Stimulated activated CD8-positive, alpha-beta memory T cell treated with anti-CD3 and anti-CD28 coated beads, Interleukin-12 subunit alpha, Interleukin-12 subunit beta, amount 100 ng/mL, for 24 hours (primary cell): Measurements from ENCODE around the gene ADAMTSL2.

Experiments used
- DNase-seq: peaks from one replicate; pipeline ENCODE4 v3.0.0-alpha.2; 2020; ENCODE audit errors: extremely low read depth

ADAMTSL2 gene

DNA sequence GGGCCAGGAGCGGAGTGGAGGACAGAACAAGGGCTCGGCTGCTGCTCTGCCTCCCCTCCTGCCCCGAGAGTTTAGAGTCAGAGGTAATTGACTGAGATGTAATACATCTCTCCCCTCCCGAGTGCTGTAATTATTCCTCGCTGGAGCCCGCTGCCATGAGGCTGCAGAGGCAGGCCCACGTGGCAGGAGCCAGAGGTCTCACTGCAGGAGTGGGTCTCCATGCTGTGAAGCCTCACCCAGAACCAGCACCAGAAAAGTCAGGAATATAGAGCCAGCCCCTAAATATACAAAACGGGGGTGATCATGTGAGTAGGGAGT, 72.2 kb downstream of the ADAMTSL2 start:
- no peak for DNase-seq

GRCh38 chr9:133607381-133607780, 72.9 kb downstream of the ADAMTSL2 start:
- no peak for DNase-seq

DNA sequence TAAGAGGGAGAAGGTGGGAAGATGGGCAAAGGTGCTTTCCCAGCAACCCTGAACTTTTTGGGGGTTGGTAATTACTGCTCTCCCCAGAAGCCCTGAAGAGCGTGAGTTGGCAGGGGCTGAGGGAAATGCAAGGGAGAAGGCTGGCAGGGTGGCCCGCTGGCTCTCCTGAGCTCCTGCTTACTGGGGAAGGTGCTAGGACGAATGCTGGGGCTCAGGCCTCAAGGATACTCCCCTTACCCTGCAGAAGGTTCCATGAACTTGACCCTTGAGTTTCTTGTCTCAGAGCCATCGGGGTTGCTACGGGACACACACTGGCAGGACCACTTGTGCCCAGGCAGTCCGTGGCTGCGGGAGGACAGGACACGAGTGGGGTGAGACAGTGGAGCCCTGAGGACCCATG, 73.5 kb downstream of the ADAMTSL2 start:
- DNase-seq, result no peak

DNA sequence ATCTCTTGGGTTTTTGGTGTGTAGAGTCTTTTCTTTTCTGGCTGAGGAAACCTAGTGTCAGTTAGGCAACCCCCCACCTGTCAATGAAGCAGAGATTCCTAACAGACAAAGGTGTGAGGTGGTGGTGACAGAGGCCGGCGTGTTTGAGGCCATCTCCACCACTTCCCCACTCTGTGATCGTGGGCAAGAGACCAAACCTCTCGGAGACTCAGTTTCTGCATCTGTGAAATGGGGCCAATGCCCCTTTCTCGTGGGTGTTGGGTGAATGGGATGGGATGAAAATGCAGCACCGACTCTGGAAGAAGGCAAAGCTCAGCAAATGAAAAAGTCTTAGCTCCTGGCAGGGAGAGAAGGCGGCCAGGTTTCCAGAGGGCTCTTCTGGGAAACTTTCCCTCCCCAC, 73.9 kb downstream of the ADAMTSL2 start:
- no peak for DNase-seq

DNA sequence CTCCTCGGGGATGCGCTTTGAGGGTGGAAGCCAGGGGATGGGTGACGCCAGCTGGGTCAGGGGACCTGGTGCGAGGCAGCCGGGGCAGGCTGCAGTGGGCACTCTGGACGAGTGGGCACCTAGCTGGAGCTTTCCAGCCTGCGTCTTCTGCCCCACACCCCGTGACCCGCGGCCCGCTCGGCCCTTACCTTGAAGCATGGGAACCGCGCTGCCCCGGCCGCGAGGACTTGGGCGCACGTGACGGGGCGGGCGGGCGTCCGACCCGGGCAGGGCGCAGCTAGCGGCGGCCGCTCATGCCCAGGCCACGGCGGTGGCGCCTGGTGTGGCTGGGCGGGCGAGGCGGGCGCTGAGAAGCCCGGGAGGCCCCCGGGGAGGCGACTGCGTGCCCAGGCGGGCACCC, 74.4 kb downstream of the ADAMTSL2 start:
- DNase-seq, result no peak

DNA sequence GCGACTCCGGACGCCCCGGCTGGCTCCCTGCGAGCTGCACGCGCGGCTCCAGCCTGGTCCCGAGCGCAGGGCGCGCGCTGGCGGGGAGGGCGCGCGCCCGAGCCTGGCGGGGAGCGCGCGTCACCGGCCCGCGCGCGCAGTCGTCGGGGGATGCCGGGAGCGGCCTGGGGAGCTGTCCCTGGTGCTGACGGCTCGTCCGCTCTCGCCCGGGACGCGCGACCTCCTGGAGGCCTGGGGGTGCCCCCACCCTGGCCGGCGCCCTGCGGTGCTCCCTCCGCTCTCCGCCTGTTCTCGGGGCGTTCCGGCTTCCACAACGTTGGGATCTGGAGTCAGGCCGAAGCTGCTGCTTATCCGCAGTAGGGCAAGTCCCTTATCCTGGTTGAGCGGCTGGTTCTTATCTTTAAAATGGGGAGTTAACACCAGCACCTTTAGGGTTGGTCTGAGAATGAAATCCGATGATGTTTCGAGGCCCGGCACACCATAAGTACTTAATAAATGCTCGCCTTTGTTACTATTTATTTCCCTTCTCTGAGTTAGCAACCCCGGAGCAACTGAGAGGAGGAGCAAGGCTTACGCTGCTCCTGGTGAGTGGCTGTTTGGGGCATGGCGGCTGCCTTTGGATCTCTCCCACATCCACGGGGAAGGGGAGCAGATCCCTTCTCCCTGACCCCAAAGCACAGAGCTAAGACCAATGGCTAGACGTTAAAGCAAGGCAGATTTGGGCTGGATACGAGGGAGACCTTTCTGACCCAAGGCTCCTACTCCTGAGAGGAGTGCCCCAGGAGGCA, 75.0 kb downstream of the ADAMTSL2 start, which contains the start of gene FAM163B:
Gene FAM163B, minus strand, starts transcription at position 79 of the 788 bp plus-strand sequence. CDS start 29,166 bp downstream, outside the sequence.
- DNase-seq, result no peak

GRCh38 chr9:133610845-133611244, 76.3 kb downstream of the ADAMTSL2 start:
- no peak for DNase-seq

- no peak for DNase-seq
These were observed 77.5 kb downstream of the ADAMTSL2 start for GRCh38 chr9:133612051-133612450.

DNA sequence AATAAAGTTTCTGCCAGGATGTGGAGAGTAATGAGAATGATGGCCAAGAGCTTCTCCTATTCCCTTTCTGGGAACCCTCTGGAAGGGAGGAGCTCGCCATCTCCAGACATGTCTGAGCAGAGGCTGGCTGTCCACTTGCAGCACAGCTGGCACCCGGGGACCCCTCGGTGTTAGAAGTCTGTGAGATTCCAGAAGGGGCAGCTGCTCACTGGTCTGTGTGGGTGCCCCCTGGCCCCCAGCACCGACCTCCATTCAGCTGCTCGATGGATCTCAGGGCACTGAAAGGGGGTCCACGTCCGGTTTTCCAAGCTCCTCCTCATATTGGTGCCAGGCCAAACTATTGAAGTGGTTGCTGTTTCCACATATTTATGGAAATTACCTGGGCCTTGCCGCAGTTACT, 78.3 kb downstream of the ADAMTSL2 start:
- DNase-seq, result no peak

GRCh38 chr9:133613432-133613831, 78.9 kb downstream of the ADAMTSL2 start:
- DNase-seq, result no peak

GRCh38 chr9:133614056-133614455, 79.6 kb downstream of the ADAMTSL2 start:
- DNase-seq, result no peak

GRCh38 chr9:133614678-133615077, 80.2 kb downstream of the ADAMTSL2 start:
- DNase-seq, result no peak

- no peak for DNase-seq
These were observed 80.7 kb downstream of the ADAMTSL2 start for GRCh38 chr9:133615186-133615585.

DNA sequence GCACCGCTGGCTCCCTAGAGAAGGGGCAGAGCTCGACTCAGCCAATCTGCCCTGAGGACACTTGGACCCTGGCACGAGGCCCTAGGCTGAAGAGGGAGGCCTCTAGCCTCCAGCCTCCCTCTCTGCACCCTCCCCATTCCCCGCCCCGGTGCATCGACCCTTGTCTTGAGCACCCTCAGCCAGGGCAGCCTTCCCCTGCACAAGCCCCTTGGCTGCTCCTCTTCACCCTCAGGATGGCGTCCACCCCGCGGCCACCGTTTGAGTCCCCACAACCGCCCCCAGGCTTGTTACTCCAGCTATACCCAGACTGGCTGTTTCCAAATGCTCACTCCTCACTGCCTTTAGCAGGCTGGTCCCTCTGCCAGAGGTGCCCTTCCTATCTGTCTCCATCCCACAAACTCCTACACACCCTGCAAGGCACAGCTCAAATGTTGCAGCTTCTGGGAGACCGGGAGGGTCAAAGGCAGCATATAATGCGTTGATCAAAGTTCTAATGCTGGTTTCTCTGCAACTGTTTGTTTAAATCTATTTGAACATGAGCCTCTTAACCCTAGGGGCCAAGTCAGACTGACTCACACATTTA, 81.2 kb downstream of the ADAMTSL2 start:
- no peak for DNase-seq

GRCh38 chr9:133616643-133617405, 82.3 kb downstream of the ADAMTSL2 start:
- DNase-seq, result no peak

GRCh38 chr9:133618726-133619125, 84.2 kb downstream of the ADAMTSL2 start:
- DNase-seq, result no peak

DNA sequence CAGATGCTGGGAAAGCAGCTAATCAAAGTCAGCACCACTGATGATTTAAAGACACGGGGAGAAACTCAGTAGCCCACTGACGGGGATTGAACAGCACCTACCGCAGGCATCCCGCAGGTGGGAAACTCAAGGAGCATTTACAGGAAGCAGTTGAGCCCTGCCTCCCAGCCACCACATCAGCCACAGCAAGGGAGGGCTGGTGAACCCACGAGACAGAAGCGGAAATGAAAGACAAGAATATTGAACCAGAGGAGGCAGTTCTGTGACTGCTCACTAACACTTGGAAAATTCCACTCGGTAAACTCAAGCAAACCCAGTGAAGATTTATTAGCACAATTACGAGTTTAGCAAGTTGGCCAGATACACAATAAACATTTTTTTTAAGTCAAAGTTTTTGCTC, 85.3 kb downstream of the ADAMTSL2 start:
- no peak for DNase-seq

DNA sequence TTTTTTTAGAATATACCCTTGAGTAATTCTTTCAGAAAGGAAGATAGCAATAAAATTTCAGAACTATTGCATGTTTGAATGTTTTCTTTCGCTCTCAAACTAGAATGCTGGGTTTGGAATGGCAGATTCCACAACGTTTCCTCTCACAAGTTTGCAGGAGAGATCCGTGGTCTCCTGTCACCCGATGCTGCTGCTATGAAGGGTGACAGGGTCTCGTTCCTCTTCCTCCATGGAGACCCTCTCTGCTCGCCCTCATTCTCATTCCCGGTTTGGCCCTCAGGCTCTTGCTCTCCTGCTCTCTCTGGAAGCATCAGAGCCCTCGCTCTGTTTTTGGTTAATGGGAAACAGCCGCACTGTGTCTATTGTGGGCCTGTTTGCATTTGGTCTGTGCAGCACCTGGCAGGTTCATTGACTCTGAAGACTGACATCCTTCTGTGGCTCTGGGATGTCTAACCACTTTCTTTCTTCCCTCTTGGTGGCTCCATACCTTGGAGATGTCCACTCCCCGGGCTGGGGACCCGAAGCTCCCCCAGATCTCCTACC, 87.3 kb downstream of the ADAMTSL2 start:
- DNase-seq, result no peak

- no peak for DNase-seq
These were observed 88.1 kb downstream of the ADAMTSL2 start for GRCh38 chr9:133622555-133622954.
